GM12891 (cell line): Measurements from ENCODE around the gene PPP1R12B. TPM values are rescaled to one million over a fixed set of nuclear protein-coding genes. Genes with fewer than 3 reads are reported as not detected.

Source experiments
- DNase-seq: peaks from one replicate; pipeline ENCODE4 v3.0.0; 2011; ENCODE audit warnings: low spot score; ENCODE audit not compliant: insufficient read length
- FAIRE-seq: peaks from 2 replicates; lab custom pipeline; 2011; peaks lifted over from hg19 to GRCh38; lab: Jason Lieb, UNC
- PAX5 ChIP-seq: IDR thresholded peaks from 2 replicates; pipeline ENCODE4 v1.6.1; 2011; ENCODE audit warnings: low read length, moderate library complexity, mild to moderate bottlenecking; ENCODE audit not compliant: insufficient read depth, severe bottlenecking
- POLR2A ChIP-seq: IDR thresholded peaks from 2 replicates; pipeline ENCODE4 v1.6.1; 2011; ENCODE audit warnings: low read depth, low read length, control low read depth
- POLR2AphosphoS5 ChIP-seq: IDR thresholded peaks from 2 replicates; pipeline ENCODE4 v1.6.1; 2011; ENCODE audit warnings: low read depth, low read length, control low read depth
- POU2F2 ChIP-seq: IDR thresholded peaks from 2 replicates; pipeline ENCODE4 v1.6.1; 2011; ENCODE audit warnings: low read depth, mild to moderate bottlenecking, control low read depth, low read length, moderate library complexity
- SPI1 ChIP-seq: IDR thresholded peaks from 2 replicates; pipeline ENCODE4 v1.6.1; 2011; ENCODE audit warnings: low read depth, low read length, control low read depth
- TAF1 ChIP-seq: IDR thresholded peaks from 2 replicates; pipeline ENCODE4 v1.6.1; 2011; ENCODE audit warnings: low read depth, low read length, control low read depth
- polyA plus RNA-seq: library from polyadenylated mRNA; unstranded; fragments of >200 nt; gene quantifications from one replicate; pipeline ENCODE4 v1.2.1, GENCODE V29; 2012; ENCODE audit warnings: low read depth, missing spikeins, inconsistent platforms; ENCODE audit not compliant: missing spikeins

The PPP1R12B gene
- polyA plus RNA-seq = 1.1 TPM

DNA sequence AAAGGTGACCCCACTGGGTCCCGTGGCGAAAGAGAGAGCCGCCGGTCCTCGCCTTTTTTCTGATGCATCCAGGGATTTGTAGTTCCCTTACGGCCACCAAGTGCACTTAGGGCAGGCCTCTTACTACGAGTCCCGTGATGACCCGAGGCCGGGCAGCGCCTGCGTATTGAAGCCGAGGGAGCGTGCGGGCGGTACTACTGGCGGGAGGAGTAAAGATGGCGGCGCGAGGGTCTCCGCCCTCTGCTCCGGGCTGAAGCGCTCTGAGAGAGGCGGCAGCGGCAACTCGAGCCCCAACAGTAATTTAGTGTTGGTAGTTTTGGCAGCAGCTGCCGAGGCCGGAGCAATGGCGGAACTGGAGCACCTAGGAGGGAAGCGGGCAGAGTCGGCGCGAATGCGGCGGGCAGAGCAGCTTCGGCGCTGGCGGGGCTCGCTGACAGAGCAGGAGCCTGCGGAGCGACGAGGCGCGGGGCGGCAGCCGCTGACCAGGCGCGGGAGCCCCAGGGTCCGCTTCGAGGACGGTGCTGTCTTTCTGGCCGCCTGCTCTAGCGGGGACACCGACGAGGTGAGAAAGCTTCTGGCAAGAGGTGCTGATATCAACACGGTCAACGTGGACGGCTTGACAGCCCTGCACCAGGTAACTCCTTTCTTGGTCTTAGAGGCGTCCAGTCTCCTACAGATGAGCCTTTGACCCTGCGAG is at the start of gene PPP1R12B:
Gene PPP1R12B, plus strand, starts transcription at position 191 of the 697 bp plus-strand sequence. Its CDS starts 153 bp downstream, at position 344.
- FAIRE-seq (peak; percentile 91), DNase-seq (peak; percentile 65)
- TF ChIP-seq POLR2A = no peak
- TF ChIP-seq POU2F2 = peak; percentile 49; the same call in 1 of the 2 replicates
- peak; percentile 81 for TF ChIP-seq TAF1

GRCh38 chr1:202302166-202302565 is 46.3 kb upstream of the PPP1R12B start:
- FAIRE-seq (no peak), DNase-seq (no peak)
- TF ChIP-seq TAF1 = no peak
- TF ChIP-seq POLR2AphosphoS5 = no peak
- TF ChIP-seq POU2F2 = no peak
- TF ChIP-seq PAX5 = no peak
- no peak for TF ChIP-seq POLR2A

DNA sequence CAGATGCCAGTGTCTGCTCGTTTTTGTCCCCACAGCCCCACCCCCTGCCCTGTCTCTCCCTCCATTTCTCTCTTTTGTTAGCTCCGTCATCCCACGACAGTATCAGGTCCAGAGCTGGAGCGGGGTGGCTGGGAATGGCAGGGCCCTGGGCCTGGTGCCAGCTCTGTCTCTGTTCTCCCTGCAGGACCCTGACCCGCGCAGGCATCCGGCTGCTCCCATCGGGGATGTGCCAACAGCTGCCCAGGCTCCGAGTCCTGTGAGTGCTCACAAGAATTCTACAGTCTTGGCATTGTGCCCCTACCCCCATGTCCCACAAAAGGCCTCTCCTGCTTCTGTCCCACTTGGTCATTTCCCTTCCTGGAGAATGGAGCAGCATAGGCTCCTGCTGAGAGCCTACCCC is 44.1 kb upstream of the PPP1R12B start:
- TF ChIP-seq TAF1 (no peak), POLR2A (no peak), SPI1 (no peak), PAX5 (no peak), POLR2AphosphoS5 (no peak)
- FAIRE-seq (no peak), DNase-seq (no peak)

GRCh38 chr1:202305168-202305567 is 43.3 kb upstream of the PPP1R12B start:
- no peak for TF ChIP-seq POU2F2
- no peak for TF ChIP-seq POLR2AphosphoS5
- TF ChIP-seq TAF1 = no peak
- TF ChIP-seq POLR2A = no peak
- TF ChIP-seq PAX5 = no peak
- TF ChIP-seq SPI1 = no peak
- FAIRE-seq (no peak), DNase-seq (no peak)

- FAIRE-seq = no peak
- TF ChIP-seq PAX5 (no peak), TAF1 (no peak), POU2F2 (no peak), SPI1 (no peak), POLR2A (no peak), POLR2AphosphoS5 (no peak)
- no peak for DNase-seq
Observed at GRCh38 chr1:202306535-202307345, 41.8 kb upstream of the PPP1R12B start.

GRCh38 chr1:202310071-202310725 is 38.3 kb upstream of the PPP1R12B start:
- DNase-seq = no peak
- no peak for FAIRE-seq
- TF ChIP-seq SPI1 (no peak), POLR2A (no peak), PAX5 (no peak), TAF1 (no peak), POLR2AphosphoS5 (no peak), POU2F2 (no peak)

GRCh38 chr1:202310746-202311145 is 37.8 kb upstream of the PPP1R12B start:
- FAIRE-seq (no peak), DNase-seq (no peak)
- TF ChIP-seq POLR2AphosphoS5 = no peak

DNA sequence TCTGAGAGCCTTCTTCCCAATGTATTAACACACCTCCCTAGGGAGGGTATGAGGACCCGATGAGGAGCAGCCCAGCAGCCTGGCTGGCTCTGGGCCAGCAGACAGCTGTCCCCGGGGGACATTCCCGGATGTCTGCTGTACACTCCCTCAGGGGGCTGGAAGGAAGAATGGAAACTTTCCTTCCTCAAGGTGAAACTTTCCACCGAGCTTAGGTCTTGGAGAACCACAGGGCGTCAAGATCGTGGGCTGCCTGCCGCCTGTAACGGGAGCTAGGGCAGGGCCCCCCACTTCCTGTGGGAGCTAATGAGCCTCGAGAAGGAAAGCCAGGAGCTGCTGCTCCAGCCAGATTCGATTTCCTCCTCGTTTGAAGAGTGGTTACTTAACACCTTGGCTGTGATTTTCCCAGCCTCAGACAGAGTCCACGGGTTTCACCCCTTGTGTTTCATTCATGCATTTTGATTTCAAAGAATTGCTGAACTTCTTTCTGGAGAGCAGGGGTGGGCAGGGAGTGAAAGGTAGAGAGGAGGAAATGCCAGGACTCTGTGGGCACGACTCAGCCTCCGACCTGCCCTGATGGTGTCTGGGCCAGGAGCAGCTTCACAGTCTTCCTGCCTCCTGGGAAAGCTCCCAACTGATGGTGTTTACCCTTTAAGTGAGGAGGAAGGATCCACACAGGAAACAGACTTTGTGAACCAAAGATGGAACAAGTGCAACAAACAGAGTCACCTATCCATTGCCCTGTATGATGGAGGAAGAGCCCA is 36.4 kb upstream of the PPP1R12B start:
- DNase-seq (no peak), FAIRE-seq (no peak)

DNA sequence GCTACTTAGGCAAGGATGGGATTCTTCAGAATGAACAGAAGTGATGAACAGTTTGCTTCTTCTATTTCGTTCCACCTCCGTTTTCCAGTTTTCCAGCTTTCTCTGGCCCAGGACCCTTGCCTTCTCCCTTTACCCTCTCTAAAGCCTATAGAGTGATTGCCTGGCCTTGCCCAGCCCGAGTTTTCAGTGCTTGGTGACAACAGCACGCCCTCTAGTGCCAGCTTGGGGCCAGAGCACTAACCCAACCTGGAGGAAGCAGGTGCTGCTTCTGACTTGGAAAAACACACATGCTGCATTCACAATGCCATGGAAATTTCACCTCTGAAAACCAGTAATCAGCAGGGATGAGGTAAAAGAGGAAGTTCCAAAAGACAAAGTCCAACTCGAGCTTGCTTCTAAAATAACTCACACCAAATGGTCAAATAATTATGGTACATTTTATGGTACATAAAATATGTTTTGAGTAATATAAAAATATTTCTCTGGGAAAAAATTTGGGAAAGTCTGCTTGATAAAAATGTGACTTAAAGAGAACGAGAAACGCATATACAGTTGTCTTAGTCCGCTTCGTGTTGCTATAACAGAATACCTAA is 32.8 kb upstream of the PPP1R12B start:
- TF ChIP-seq TAF1 (no peak), POLR2AphosphoS5 (no peak), SPI1 (no peak), POLR2A (no peak), POU2F2 (no peak)
- FAIRE-seq = peak; percentile 84
- peak; percentile 75 for DNase-seq

More for the DNA sequence above, 36.4 kb upstream of the PPP1R12B start:
- TF ChIP-seq PAX5 = no peak
- no peak for TF ChIP-seq TAF1
- no peak for TF ChIP-seq SPI1
- no peak for TF ChIP-seq POLR2AphosphoS5
